Measurements from ENCODE around the gene ACADL. TPM values are rescaled to one million over a fixed set of nuclear protein-coding genes. Genes with fewer than 3 reads are reported as not detected.
"Not testable (repeated sequence)": the region's sequence is repeated elsewhere in the genome, so short reads cannot be mapped to it uniquely, and the experiment has no call there.

The ACADL gene
- total RNA-seq, 3 donors from 2014 or later, result 0.19 to 0.95 TPM; not detected in 1

GRCh38 chr2:210188755-210189154 lies 36.5 kb downstream of the ACADL start:
- intact Hi-C loops (cut with DNase I, micrococcal nuclease), result no loop called here
- Histone ChIP-seq H3K36me3 (ENCODE audit: low read depth) (no peaks in the 10 kb centered on the region), H3K4me3 (no peak overlapping the region), H3K9me3 (peaks cover 21% of the 10 kb centered on the region), H3K4me1 (ENCODE audit: low read depth) (no peaks in the 10 kb centered on the region)
- ATAC-seq (no peak), DNase-seq (no peak)
- TF ChIP-seq, protein P1, sequence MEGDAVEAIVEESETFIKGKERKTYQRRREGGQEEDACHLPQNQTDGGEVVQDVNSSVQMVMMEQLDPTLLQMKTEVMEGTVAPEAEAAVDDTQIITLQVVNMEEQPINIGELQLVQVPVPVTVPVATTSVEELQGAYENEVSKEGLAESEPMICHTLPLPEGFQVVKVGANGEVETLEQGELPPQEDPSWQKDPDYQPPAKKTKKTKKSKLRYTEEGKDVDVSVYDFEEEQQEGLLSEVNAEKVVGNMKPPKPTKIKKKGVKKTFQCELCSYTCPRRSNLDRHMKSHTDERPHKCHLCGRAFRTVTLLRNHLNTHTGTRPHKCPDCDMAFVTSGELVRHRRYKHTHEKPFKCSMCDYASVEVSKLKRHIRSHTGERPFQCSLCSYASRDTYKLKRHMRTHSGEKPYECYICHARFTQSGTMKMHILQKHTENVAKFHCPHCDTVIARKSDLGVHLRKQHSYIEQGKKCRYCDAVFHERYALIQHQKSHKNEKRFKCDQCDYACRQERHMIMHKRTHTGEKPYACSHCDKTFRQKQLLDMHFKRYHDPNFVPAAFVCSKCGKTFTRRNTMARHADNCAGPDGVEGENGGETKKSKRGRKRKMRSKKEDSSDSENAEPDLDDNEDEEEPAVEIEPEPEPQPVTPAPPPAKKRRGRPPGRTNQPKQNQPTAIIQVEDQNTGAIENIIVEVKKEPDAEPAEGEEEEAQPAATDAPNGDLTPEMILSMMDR (IDR thresholded peaks at IDR 0.05), result no peak

DNA sequence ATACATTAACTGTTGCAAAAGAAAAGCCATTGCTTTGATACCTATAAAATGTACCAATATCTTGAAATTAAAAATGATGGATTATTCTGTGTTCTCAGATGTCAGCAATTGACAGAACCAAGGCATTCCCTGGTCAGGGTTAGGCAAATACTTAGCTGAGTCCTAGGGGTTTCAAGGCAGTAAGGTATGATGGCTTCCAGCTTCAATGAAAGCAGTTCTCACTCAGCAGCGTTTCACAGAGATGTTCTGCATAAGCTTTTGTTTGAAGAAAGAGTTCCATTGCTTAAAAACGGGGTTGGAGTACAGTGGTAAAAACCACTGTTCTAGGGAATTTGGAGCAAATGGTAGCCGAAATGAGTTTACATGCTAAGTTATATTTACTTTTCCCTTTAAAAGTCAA lies 37.1 kb downstream of the ACADL start:
- ATAC-seq, result no peak
- no peaks in the 10 kb centered on the region for H3K4me1 ChIP-seq (ENCODE audit: low read depth)
- no peak overlapping the region for H3K4me3 ChIP-seq
- H3K36me3 ChIP-seq (ENCODE audit: low read depth), result no peaks in the 10 kb centered on the region
- TF ChIP-seq, protein P1 (IDR thresholded peaks at IDR 0.05), result no peak
- intact Hi-C loops (cut with DNase I, micrococcal nuclease), result no loop called here
- peaks cover 22% of the 10 kb centered on the region for H3K9me3 ChIP-seq
- DNase-seq, result no peak

- H3K4me1 ChIP-seq (ENCODE audit: low read depth); ATAC-seq; DNase-seq; intact Hi-C loops (cut with DNase I, micrococcal nuclease); H3K4me3 ChIP-seq; H3K36me3 ChIP-seq (ENCODE audit: low read depth): not testable (repeated sequence)
- peaks cover 22% of the 10 kb centered on the region for H3K9me3 ChIP-seq
These were observed 41.3 kb downstream of the ACADL start for GRCh38 chr2:210183936-210184335.

GRCh38 chr2:210181606-210182088 lies 43.6 kb downstream of the ACADL start:
- H3K9me3 ChIP-seq, result peaks cover 22% of the 10 kb centered on the region
- peak in 1 of 3 donors; percentile 11 for DNase-seq
- ATAC-seq; H3K4me1 ChIP-seq (ENCODE audit: low read depth); intact Hi-C loops (cut with DNase I, micrococcal nuclease); H3K36me3 ChIP-seq (ENCODE audit: low read depth); H3K4me3 ChIP-seq: not testable (repeated sequence)

DNA sequence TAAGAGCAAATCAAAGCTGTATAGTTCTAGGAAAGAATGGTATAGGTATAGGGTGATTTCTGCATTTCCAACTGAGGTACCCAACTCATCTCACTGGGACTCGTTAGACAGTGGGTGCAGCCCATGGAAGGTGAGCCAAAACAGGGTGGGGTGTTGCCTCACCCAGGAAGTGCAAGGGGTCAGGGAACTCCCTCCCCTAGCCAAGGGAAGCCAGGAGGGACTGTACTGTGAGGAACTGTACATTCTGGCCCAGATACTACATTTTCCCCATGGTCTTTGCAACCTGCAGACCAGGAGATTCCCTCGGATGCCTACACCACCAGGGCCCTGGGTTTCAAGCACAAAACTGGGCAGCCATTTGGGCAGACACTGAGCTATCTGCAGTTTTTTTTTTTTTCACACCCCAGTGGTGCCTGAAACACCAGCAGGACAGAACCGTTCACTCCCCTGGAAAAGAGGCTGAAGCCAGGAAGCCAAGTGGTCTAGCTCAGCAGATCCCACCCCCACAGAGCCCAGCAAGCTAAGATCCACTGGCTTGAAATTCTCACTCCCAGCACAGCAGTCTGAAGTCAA lies 44.1 kb downstream of the ACADL start:
- not testable (repeated sequence) for DNase-seq, ATAC-seq
- H3K9me3 ChIP-seq, result peaks cover 22% of the 10 kb centered on the region

DNA sequence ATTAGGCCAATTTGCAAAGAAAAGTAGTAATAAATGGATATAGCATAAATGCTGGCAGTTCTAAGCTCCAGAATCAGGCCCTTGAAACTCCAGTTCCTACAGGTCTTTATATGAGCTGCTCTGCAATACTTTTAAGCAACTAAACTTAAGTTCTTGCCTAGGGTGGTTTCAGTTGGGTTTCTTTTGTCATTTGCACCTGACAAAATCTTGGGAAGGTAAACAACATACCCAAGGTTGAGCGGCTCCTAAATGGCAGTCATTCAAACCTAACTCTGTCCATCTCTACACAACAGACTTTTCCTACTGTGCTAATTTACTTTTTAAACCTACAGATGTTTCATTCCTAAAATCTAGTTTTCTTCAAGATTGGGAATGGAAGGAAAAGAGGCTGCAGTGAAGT lies 44.8 kb downstream of the ACADL start:
- DNase-seq (no peak), ATAC-seq (no peak)
- intact Hi-C loops (cut with DNase I, micrococcal nuclease), result no loop called here
- TF ChIP-seq, protein P1 (IDR thresholded peaks at IDR 0.05), result no peak
- no peaks in the 10 kb centered on the region for H3K36me3 ChIP-seq (ENCODE audit: low read depth)
- H3K4me3 ChIP-seq, result no peak overlapping the region
- peaks cover 17% of the 10 kb centered on the region for H3K9me3 ChIP-seq
- H3K4me1 ChIP-seq (ENCODE audit: low read depth), result no peaks in the 10 kb centered on the region

More for the DNA sequence above, 44.1 kb downstream of the ACADL start:
- H3K36me3 ChIP-seq (ENCODE audit: low read depth); H3K4me1 ChIP-seq (ENCODE audit: low read depth); intact Hi-C loops (cut with DNase I, micrococcal nuclease); H3K4me3 ChIP-seq: not testable (repeated sequence)

DNA sequence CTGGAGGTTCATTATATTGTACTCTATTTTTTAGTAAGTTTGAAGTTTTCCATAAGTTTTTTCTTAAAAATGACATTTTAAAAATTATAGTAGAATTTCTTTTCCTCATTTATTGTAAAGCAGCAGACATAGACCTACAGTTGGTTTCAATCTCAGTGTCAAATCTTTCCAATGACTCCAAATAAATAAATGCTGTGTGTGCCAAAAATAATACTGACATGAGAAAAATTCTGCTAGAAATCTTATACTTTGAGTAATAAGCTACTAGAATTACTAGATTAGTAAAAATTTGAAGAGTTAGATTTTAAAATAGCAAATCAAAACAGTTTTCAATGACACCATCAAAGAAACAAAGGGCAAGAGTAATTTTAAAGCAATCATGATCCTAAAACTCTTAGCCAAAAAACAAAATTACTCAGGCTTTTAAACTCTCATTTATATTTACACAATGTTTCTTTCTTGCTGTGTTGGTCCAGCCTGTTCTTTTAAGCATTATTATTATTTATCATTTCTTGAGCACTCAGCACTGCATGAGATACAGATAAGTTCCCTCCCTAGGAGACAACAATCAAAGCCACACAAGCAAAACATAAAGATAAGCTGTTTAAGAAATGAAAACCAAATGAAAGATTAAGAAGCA lies 45.8 kb downstream of the ACADL start:
- Histone ChIP-seq H3K4me1 (ENCODE audit: low read depth) (no peaks in the 10 kb centered on the region), H3K9me3 (peaks cover 8% of the 10 kb centered on the region), H3K4me3 (no peak overlapping the region), H3K36me3 (ENCODE audit: low read depth) (no peaks in the 10 kb centered on the region)
- intact Hi-C loops (cut with DNase I, micrococcal nuclease), result no loop called here
- TF ChIP-seq, protein P1 (IDR thresholded peaks at IDR 0.05), result no peak
- ATAC-seq (no peak), DNase-seq (no peak)

Data from mucosa of descending colon (tissue), 3 donors.